HepG2 (cell line): Measurements from ENCODE around the gene DDX10. TPM values are rescaled to one million over a fixed set of nuclear protein-coding genes. Genes with fewer than 3 reads are reported as not detected.

Experiments
- CCDC6 ChIP-seq: sonication (generic); formaldehyde crosslinking; IDR thresholded peaks from 2 replicates; pipeline ENCODE4 v1.8.1; 2022; ENCODE audit warnings: mild to moderate bottlenecking, missing genetic modification reagents, moderate library complexity
- HNF1A ChIP-seq, 2 experiments: sonication (generic) in 1 of 2; formaldehyde crosslinking in 1 of 2; IDR thresholded peaks; 2 replicates each; pipeline versions ENCODE4 v1.4.0 to v1.6.1; 2016 to 2020; ENCODE audit warnings: borderline replicate concordance in 1 of 2, low read depth in 1 of 2, mild to moderate bottlenecking in 1 of 2, missing genetic modification reagents in 1 of 2
- KLF9 ChIP-seq: IDR thresholded peaks from 2 replicates; pipeline ENCODE4 v1.6.1; 2016; ENCODE audit warnings: low read depth
- POGK ChIP-seq: sonication (generic); formaldehyde crosslinking; conservative IDR thresholded peaks from 2 replicates; pipeline ENCODE4 v1.8.0; 2022; ENCODE audit warnings: mild to moderate bottlenecking, moderate library complexity, missing genetic modification reagents
- TSC22D2 ChIP-seq: sonication (generic); formaldehyde crosslinking; IDR thresholded peaks from 2 replicates; pipeline ENCODE4 v1.5.1; 2020; ENCODE audit warnings: missing genetic modification reagents, mild to moderate bottlenecking, borderline replicate concordance
- ZNF3 ChIP-seq: IDR thresholded peaks from 2 replicates; pipeline ENCODE4 v1.7.0; 2017; ENCODE audit warnings: inconsistent platforms
- ZNF784 ChIP-seq: sonication (generic); formaldehyde crosslinking; IDR thresholded peaks from 2 replicates; pipeline ENCODE4 v1.5.1; 2020; ENCODE audit warnings: missing genetic modification reagents, mild to moderate bottlenecking, borderline replicate concordance
- polyA plus RNA-seq, 8 experiments: library from polyadenylated mRNA; depleted of rRNA in 3 of 8; stranded (reverse) in 7 of 8; unstranded in 1 of 8; fragments of >200 nt; fragmentation: Illumina TruSeq in 4 of 8; extraction: Trizol in 4 of 8; gene quantifications; 2 replicates each; pipeline versions ENCODE4 v1.2.1 to v1.2.3, GENCODE V29; 2011 to 2016; ENCODE audit warnings: low read depth in 4 of 8, missing spikeins in 1 of 8, mixed read lengths in 1 of 8; ENCODE audit not compliant: insufficient read depth in 1 of 8
- total RNA-seq, 5 experiments: library from RNA; depleted of rRNA; stranded (reverse); fragments of >200 nt; fragmentation: Illumina TruSeq; extraction: Trizol; gene quantifications; 2 replicates each; pipeline ENCODE4 v1.2.3, GENCODE V29; 2016; ENCODE audit warnings: low read depth in 1 of 5

The DDX10 gene
- total and polyA plus RNA-seq, 2 of the 13 experiments (the other 11 are each of a cell fraction or from before 2014, with no cell fraction given), result 17.0 to 32.0 TPM

GRCh38 chr11:108703916-108704315, 39.0 kb downstream of the DDX10 start (continued):
- TF ChIP-seq HNF1A (IDR thresholded peaks at IDR 0.05; ENCODE audit: low read depth) (no peak), HNF1A (CRISPR knock-in tag; IDR thresholded peaks at IDR 0.05; ENCODE audit: borderline replicate concordance) (no peak), CCDC6 (CRISPR knock-in tag) (no peak), KLF9 (CRISPR knock-in tag) (no peak), ZNF784 (no peak), TSC22D2 (CRISPR knock-in tag) (no peak), ZNF3 (no peak), POGK (CRISPR knock-in tag) (no peak)
